HG03378 (cell line): ENCODE results near the gene MYO10.
"Not testable (repeated sequence)": the region's sequence is repeated elsewhere in the genome, so short reads cannot be mapped to it uniquely, and the experiment has no call there.

Experiments used
- ATAC-seq: cut with Tn5 transposase; IDR thresholded peaks from one replicate; pipeline ENCODE4 v1.9.1; 2021; ENCODE audit warnings: mild to moderate bottlenecking, moderate library complexity; ENCODE audit not compliant: unreplicated experiment

The MYO10 gene

DNA sequence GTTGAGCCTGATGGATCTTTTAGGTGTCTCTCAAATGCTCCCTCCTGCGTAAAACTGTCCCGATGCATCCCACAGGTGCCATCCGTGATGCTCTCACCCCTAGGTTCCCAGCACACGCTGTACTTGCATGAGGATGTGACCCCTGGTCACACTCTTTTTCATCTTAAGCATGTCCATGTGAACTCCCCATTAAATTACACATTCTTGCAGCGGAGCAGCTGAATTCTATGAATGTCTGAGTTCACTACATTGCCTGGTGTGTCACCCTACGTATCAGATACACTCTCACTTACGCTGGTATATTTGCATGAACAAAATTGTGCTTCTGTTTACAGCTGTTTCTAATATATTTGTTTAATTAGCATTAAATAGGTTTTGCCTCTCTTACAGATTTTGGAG is 214.0 kb downstream of the MYO10 start:
- no peak for ATAC-seq

DNA sequence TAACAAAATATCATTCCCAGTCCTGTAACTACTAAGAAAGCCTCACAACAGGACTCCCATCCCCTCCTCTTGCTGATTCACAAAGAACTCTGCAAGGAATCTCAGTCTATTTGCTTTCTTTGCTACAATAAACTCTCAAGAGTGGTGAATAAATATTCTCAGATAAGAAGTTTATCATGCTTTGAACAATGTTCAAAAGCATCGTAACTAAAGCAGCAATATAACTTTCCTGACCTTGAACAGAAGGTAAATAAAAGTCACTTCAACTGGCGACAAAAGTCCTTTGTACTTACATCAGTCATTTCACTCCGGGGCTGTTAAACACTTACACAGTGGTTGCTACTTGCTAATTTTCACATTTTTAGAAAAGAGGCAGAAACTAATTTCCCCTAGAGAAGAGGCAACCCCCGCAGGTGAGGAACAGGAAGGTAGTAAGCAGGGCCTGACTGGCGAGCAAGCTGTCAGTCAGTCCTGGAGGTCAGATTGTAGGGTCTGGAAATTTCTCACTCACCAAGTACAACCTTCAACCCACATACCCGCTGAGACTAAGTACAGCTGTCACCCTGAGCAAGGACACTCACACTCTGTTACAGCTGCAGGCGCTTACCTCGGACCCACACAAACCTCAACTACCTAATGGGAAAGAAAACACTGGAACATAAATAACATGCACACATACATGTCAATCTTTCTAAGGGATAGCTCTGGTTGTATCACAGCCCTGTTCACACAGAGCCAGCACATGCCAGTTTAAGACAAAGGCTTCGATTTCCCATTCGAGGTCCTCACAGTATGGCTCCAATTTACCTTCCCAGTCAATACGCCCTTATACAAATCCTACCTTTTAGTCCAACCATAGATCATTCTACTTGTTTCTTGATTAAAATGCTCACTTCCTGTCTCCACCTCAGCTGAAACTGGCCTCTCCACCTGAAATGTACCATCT is 214.7 kb downstream of the MYO10 start:
- ATAC-seq, result no peak

DNA sequence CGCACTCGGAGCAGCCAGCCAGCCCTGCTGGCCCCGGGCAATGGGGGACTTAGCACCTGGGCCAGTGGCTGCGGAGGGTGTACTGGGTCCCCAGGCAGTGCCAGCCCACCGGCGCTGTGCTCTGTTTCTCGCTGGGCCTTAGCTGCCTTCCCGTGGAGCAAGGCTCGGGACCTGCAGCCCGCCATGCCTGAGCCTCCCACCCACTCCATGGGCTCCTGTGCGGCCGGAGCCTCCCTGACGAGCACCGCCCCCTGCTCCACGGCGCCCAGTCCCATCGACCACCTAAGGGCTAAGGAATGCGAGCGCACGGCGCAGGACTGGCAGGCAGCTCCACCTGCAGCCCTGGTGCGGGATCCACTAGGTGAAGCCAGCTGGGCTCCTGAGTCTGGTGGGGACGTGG is 218.1 kb downstream of the MYO10 start:
- not testable (repeated sequence) for ATAC-seq

DNA sequence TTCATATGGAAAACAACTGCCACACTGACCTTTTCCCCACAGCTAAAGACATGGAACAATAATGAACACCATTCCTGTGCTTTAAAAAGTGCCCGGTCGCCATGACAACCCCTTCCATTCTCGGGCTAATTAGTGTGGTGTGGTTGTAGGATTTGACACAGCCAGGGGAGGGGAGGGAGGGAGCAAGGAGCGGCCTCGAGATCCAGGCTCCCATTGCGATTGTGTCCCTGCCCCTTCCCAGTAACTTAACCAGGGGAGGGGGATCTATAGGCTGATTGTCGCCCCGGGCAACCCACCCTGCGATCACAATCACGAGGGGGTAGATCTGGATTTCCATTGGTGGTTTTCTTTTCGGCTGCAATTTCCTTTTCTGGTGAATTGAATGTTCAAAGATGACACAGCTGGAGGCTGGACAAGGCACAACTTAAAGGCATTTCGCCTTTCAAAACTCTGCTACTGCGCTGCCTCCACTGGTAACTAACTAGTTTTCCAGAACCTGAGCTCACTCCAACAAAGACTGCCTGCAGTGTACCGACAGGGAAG is 222.6 kb downstream of the MYO10 start:
- no peak for ATAC-seq

DNA sequence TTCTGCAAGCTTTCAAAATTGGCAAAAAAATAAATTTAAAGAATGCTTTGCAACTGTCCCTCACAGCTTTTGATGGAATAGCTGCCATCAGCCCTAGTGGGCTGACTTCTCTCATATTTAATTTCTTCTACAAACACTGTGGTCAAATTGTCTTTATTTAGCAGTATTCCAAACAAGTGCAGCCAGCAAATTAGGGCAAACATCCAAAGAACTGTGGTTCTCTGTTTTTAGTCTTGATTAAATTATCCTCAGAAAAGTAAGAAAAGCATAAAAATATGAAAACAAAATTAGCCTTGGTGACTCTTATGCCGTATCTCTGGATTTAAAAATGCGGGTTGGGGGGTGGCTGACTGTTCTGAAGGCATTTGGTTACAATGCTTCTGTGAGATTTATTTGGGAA is 223.5 kb downstream of the MYO10 start:
- no peak for ATAC-seq

DNA sequence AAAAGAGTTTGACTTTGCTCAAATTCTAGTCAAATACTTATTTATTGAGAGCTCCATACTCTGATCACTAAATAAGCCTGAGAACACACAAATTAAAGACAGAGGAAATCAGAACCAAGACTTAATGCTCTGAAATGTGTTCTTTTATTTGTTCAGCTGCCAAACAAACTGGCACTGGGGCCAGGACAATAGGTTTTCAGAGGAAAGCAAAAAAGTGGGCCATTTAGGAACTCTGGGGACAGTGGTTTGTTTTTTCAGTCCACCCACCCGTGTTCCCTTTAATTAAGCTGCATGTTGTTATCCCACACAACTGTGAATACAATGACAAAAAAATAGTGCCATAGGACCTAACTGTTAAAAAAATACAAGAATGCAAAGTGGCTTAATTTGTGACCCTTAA is 223.9 kb downstream of the MYO10 start:
- ATAC-seq, result no peak

DNA sequence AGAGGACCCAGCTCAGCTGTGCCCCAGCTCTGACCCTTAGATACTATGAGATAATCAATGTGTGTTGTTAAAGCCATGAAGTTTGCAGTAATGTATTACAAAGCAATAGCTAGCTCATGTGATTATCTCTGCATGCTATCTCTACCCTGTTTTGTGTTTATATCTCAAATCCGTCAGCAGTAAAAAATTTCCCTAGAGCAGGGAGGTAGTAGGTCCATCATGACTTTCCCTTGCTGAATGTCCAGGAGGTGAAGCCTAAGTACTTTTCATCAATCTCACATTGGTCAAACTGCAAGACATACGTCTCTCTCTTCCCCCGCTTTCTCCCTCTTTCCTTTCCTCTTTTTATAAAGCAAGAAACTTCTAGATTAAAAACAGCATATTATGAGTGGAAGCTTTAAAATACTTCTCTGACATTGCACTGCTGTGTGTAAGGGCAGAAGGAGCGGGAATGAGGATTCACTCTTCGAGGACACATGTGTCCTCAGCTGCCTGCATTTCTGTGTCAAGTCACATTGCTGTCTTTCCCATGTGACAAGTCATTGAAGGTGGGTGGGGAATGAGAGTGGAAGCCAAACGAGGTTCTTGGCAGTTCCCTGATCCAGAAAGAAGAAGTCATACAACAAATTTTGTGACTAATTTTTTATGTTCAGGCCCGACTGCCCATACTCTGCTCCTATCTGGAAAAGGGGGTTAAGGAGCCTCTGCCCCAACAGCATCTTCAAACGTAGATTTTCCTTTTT is 226.2 kb downstream of the MYO10 start:
- ATAC-seq, result no peak

DNA sequence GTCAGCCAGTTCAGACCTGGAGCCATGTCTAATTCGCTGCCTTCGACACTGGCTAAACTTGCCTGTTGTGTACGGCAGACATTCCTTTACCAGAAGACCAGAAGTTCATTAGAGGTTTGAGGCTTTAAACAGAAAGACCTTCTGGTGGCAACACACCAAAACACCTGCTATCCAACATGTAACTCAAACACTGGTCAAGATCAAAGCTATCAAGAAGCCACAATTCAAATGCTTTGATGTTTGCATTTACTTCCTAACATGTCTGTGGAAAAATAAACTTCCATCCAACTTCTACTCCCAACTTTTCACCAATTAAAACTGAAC is 228.3 kb downstream of the MYO10 start:
- ATAC-seq, result no peak

DNA sequence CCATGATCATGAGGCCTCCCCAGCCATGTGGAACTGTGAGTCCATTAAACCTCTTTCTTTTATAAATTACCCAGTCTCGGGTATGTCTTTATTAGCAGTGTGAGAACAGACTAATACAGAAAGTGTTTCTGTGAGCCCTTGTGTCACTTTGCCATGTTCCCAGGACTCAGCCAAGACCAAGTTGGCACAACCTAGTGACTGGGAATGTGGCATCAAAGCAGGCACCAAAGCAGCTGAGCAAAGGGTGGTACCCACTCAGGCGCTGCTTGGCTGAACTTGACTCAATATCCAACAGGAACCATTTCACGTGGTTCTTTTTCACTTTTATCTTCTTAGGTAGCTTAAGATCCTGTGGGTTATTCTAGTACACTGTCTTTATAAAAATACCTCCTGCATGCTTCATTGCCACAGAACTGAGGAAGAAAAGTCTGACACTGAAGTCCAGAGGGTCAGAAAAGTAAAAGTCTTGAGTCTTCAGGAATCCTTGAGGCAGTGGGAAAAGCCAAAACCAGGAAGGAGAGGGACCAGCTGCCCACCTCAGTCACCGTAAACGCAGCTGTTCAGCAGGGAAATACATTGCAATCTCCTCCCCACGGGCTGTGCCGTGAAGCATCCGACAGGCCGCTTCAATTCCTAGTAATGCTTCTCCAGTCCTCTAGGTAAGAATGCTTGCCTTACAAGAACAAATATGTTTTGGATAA is 228.8 kb downstream of the MYO10 start:
- no peak for ATAC-seq

DNA sequence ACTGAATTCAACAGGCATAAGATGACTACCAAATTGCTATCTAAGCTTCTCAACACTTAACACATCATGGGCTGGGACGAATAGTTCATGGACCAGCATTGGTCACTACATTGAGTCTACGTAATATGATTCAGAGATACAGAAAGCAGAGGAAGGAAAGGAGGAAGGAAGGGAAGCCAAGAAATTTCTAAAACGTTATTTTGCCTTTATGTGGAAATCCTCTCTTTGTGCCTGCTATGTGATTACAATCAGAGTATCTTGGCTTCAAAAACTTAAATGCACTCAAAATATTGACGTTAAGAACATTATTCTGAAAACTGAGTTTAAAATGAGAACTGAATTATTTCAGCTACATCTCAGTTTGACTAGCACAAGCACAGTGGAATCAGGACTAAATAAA is 231.1 kb downstream of the MYO10 start:
- no peak for ATAC-seq

DNA sequence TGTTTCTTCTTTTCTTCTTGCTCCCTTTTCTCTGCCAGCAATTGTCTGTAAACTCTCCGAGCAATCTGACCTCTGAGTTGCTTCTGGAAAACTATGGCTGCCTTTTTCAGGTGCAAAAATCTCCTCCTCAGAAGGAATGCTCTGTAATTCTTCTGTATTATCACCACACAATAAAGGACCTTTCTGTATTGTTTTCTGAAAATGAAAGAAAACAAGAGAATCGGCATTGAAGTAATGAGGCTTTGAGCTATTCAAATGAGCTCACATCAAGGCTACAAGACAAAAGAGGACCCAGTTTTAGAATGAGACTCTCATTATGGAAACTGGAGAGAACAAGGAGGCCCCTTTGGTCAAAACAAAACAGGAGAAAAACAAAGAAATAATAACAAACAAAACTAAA is 233.1 kb downstream of the MYO10 start:
- ATAC-seq, result no peak

DNA sequence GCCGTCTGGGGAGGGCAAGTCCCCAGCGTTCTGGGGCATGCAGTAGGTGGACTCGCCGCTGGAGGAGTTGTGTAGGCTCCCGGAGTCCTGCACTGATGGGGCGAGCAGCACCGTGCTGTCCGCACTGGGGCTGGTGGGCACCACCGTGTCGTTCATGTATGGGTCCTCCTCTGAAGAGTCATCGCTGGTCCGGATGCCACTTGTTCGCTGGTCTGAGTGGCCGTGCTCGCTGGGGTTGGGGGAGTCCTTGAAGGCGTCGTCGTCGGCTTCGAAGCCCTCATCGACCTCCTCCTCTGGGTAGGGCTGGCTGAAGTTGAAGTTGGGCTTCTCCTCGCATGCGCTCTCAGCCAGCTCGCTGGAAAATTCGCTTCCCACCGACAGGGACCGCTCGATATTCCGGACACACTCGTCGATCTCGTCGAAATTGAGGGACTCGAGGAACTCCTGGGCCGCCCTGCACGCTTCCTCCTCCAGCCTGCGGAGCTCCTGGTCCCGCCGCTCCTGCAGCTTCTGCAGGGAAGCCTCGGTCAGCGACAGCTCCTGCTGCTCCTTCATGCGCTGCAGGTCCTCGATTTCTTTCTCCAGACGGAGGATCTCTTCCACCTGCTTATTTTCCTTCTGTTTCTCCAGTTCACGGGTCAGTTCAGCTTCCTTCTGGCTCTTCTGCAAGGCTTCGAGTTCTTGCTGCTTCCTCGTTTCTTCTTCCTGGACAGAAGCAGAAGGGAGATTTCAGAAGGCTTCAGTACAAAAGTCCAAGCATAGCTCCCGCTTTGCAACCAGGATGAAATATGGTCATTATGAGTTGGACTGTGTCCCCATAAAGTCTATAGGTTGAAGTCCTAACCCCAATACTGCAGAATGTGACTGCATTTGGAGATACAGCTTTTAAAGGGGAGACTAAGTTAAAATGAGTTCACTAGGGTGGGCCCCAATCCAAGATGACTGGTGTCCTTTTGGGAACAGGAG is 234.7 kb downstream of the MYO10 start:
- ATAC-seq, result no peak

DNA sequence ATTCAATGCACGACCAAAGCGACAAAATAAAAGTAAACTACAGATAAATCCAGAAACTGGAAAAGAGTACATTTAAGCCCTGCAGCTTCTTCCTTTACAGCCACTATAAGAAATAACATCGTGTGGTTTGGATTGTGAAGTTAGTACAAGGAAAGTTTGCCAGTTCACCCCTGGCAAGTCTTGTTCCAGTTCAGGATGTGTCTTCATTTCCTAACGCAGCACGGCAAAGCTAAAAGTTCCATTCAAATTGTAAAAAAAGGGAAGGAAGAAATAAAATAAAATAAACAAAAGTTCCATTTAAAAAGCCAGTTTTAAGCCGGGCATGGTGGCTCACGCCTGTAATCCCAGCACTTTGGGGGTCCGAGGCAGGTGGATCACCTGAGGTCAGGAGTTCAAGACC is 236.0 kb downstream of the MYO10 start:
- ATAC-seq, result no peak

DNA sequence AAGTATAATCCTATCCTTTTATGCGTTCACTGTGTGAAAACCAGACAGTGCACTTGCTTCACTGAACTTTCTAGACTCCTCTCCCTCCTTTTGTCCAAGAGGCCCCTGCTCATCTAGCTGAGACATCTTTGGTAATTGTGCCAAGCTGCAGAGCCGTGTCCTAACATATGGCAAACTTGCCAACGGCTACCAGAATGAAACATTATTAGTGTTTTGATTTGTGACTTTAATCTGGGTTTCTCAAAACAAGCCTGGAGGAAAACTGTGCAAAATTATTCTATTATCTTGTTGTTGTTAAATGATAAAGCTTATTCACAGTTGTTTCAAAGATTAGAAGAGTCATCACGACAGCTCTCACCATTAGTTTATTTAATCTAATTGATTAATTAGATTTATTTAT is 240.3 kb downstream of the MYO10 start:
- ATAC-seq, result no peak

DNA sequence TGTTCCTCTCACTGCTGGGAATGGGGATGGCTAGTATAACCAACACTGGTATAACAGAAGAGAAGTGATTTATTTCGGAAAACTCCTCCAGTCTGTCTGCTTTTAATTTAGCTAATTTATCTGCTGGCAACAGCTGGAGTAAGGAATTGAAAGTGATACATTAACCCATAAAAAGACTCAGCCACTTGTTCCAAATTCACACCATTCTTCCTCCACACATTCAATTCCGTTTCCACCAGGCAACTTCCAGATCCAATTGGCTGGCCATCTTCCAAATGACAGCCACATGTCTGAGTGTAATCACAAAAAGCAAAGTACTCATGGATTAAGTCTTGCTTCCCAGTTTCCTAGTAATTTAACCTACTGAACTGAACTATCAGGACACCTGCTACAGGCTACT is 242.2 kb downstream of the MYO10 start:
- ATAC-seq, result no peak

DNA sequence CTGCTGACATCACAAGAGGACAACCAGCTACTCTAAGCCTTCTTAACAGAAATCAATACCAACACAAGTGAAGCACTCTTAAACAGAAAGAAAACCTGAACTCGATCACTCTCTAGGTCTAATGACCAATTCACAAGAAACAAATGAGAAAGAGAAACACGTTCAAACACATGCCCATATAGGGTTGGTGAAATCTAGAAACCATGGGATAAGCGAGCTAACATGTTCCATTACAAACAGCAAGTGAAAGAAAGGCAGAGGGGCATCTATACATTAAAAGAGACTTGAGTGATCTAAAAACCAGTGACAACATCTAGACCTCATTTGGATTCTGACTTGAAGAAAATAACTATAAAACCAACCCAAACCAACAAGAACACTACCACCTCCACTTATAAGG is 244.4 kb downstream of the MYO10 start:
- ATAC-seq, result no peak

DNA sequence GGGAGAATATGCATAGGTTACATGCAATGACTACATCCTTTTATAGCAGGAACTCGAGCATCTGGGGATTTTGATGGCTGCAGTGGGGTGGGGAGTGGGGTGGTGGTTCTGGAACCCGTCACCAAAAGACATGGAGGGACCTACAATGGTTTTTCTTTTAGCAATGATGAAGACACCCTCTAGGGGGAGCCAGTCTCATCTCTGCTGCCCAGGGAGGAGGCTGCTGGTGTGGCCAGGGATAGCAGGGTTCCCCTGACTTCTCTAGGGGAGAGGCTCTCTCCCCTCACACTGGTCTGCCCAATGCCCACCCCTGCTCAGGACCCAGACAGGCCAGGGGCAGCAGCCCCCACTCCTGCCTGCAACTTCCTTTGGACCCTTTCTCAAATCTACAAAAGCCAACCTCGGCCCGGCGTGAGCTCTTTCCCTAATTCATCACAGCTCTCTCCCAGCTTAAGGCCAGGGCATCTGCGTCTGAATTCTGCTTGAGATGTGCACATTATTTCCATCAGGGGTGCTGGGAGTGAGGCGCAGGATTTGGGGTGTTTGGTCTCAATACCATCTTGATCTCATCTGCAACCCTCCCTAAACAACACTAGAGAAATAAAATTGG is 245.7 kb downstream of the MYO10 start:
- peak; percentile 87 for ATAC-seq

DNA sequence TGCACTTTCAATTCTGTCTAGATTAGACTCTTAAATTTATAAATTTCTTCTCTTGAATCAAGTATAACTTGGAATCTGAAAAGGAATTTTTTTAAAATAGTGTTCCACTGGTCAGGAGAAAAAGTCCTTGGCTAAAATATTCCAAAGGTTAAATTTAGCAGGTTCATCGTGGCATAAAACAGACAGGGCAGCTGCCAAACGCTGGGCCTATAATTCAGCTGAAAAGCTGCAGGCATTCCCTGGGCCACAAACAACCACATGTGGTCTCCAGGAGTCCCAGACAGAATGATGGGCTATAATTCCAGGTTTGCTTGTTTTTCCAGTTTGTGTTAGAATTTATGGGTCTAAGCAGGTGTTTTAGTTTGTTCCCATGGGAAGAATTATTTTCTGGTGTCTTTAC is 248.2 kb downstream of the MYO10 start:
- ATAC-seq, result no peak

DNA sequence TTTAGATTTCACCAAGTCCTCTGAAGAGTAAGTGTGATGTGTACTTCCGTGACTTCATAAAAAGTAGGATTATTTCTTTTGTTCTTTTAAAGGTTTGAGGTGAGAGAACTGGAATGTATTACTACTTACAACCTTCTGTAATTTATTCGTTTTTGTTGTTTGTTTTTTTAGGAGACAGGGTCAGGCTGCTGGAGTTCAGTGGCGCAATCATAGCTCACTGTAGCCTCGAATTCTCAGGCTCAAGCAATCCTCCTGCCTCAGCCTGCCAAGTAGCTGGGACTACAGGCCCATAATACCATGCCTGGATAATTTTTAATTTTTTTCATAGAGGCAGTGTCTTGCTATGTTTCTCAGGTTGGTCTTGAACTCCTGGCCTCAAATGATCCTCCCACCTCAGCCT is 251.0 kb downstream of the MYO10 start:
- ATAC-seq, result no peak

DNA sequence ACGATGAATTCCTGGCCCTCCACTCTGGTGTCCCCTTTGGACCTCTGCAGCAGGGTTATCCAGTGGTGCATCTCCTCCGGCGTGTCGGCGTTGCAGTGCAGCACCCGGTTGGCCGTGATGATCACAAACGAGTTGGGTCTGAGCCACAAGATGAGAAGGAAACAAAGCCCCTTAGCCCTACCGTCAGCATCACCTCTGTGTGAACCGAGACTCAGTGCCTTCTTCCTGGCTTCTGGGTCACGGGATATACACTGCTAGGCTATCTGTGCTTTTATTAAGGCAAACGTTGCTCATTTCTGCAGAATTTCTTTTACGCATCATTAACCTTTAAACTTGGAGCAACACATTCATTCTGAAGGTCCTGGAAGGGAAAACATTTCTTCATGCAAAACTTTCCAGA is 254.2 kb downstream of the MYO10 start:
- no peak for ATAC-seq
